GM12891 (cell line): ENCODE results near the gene CXCL12.

Experiments
- POLR2A ChIP-seq: IDR thresholded peaks from 2 replicates; pipeline ENCODE4 v1.6.1; 2011; ENCODE audit warnings: low read depth, low read length, control low read depth
- POLR2AphosphoS5 ChIP-seq: IDR thresholded peaks from 2 replicates; pipeline ENCODE4 v1.6.1; 2011; ENCODE audit warnings: low read depth, low read length, control low read depth

DNA sequence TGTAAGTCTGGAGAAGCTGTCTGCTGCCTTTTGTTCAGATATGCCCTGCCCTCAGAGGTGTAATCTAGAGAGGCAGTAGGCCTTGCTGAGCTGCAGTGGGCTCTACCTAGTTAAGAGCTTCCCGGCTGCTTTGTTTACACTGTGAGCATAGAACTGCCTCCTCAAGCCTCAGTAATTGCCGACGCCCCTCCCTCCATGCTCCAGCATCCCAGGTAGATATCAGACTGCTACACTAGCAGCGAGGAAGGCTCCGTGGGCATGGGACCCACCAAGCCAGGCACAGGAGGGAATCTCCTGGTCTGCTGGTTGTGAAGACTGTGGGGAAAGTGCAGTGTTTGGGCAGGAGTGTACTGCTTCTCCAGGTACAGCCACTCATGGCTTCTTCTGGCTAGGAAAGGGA, 26.4 kb upstream of the CXCL12 start:
- TF ChIP-seq POLR2A (no peak), POLR2AphosphoS5 (no peak)
